ENCODE measurements around the gene PAF1. TPM values are rescaled to one million over a fixed set of nuclear protein-coding genes. Genes with fewer than 3 reads are reported as not detected.
"Not testable (repeated sequence)": the region's sequence is repeated elsewhere in the genome, so short reads cannot be mapped to it uniquely, and the experiment has no call there.

PAF1 gene
- total RNA-seq, 1 donor from 2014 or later = 42.3 TPM

DNA sequence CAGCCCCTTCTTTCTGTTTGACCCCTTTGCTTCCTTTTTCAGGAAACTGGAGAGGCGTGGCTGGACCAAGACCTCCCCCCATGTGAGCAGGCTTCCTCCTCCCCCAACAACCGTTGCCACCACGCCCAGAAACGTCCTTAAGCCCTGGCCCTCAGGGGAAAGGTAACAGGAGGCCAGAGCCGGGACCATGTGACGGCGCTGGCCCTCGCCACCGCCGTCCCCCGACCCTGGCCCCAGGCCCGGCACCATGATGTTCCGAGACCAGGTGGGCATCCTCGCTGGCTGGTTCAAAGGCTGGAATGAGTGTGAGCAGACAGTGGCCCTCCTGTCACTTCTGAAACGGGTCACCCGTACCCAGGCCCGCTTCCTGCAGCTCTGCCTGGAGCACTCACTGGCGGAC lies 34.3 kb downstream of the PAF1 start:
- DNase-seq (ENCODE audit: low read depth, low spot score) = no peak

DNA sequence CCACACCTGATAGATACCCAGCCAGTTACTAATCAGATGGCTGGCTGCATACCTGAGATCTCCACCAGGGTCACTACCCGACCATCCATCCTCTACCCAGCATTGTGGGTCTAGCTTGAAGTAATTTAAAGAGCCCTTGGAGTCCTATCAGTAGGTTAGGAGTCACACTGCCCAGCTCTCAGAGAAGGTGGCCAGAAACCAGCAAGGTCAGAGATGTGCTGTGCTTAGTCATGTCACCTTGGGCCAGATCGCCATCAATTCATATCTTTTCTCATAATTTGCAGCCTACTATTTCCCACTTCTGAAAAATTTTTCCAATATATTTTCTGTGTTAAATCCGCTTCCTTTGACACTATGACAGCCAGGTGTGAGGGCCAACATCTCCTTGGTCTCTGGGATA lies 34.8 kb downstream of the PAF1 start:
- DNase-seq (ENCODE audit: low read depth, low spot score) = no peak

DNA sequence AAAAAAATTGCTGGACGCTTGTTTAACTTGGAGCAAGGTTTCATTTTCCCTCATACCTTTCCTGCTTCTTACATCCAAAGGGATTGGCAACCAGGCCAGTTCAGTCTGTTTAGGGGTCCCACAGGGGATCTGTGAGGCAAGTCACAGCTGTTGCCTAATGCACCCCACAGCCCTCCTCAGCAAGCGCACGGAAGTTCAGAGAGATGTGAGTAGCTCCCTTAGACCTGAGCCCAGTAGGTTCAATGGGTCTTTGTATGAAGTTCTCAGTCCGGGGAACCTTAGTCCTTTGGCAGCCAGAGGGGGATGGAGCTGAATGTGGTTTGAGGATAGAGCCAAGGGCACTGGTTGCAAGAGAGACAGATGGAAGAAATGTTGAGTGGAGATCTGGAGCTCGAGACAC lies 35.7 kb downstream of the PAF1 start:
- DNase-seq (ENCODE audit: low read depth, low spot score) = no peak

- no peak for DNase-seq (ENCODE audit: low read depth, low spot score)
These were observed 38.3 kb downstream of the PAF1 start for GRCh38 chr19:39352381-39353255.

GRCh38 chr19:39351537-39352064 lies 39.3 kb downstream of the PAF1 start:
- no peak for DNase-seq (ENCODE audit: low read depth, low spot score)

DNA sequence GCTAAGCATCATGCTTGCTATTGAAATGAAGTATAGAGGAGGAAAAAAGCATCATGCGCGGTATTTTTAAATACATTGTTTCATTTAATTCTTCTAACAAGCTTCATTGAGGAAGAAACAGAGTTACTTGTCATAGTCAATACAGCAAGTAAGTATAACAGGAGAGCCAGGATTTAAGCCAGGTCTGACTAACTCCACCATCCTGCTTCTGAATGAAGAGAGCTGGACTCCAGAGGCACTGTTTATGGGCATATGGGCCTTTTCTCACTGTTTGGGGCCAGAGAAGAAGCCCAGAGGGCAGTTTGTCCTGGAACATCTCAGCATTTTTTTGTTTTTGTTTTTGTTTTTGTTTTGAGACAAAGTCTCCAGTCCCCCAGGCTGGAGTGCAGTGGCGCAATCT lies 40.8 kb downstream of the PAF1 start:
- DNase-seq (ENCODE audit: low read depth, low spot score) = no peak

GRCh38 chr19:39349326-39349725 lies 41.6 kb downstream of the PAF1 start:
- no peak for DNase-seq (ENCODE audit: low read depth, low spot score)

GRCh38 chr19:39347332-39348164 lies 43.4 kb downstream of the PAF1 start:
- DNase-seq (ENCODE audit: low read depth, low spot score) = no peak

DNA sequence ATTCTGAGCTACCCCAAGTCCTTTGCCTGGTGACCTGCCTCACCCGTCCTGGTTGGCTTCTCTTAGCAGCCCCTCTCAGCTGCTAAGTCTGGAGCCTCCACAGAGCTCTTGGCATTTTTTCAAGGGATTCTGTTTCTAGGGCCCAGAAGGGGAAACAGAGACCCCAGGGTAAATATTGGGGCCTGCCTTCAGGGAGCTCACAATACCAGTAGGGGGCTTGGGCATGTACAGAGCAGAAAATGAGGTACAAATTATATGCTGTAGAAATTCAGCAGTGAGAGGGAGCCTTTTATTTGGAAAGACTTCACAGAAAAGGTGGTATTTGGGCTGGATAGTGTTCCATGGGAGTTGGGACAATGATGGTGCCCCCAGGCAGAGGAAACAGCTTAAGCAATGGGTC lies 45.0 kb downstream of the PAF1 start:
- DNase-seq (ENCODE audit: low read depth, low spot score) = no peak

DNA sequence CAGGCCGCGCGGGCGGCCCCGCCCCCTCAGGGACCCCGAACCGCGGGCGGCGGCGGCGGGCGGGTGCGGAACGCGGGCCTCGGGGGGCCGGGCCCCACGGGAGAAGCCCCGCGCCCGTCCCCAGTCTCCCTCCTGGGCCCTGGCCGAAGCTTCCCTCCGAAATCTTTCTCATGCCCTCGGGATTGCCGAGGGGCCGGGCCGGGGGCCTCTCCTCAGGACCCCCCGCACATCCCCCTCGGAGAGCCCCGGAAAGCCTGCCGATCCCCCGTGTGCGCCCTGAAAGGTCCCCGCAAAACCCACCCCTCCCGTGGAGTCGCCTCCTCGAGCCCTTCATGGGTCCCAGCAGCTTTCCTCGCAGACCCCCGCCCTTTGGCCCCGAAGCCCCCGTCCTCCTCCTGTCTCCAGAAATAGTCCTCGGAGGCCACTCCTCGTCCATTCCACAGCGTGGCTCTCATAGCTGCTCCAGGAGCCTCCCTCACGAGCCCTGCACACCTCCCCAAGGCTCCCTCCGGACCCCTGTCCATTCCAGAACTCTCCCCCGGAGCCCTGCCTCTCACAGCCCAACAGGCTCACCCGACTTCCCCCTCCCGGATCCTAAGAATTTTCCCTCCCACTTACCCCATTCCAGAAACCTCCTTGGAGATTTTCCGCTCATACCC lies 48.1 kb downstream of the PAF1 start:
- no peak for DNase-seq (ENCODE audit: low read depth, low spot score)

DNA sequence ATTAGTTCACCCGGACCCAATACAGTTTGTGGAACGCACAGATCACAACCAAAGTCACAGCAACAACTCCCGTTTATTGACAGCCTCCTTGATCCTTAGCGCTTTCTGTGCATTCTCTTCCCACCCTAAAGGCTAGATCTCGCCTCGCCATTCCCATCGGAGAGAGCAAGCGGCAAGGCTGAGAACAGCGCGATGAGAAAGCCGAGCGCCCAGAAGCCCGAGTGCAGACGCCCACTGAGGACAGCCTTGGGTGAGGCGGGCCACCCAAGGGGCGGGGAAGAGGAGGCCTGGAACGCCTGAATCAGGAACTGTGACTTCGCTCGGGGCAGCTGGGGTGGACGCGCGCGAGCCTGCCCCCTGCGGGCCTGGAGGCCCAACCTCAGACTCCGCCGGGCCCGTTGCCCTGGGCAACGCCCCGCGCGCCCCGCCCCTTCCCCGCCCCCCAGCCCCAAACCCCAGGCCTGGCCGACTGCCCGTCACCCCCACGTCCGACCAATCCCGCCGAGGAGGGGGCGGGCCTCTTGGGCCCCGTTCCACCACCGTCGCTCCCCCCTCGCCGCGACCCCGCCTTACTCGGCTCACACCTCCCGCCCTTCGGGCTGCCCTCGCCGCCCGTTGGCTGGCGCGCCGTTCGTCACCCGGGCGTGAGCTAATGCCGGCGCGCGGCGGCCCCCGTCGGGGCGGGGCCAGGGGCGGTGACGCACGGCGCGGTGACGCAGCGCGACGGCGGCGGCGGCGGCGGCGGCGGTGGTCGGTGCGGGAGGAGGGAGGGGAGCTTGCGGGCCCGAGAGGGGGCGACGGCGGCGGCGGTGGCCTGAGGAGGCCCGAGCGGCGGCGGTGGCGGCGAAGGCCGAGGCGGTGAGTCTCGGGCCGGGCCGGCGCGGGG lies 48.9 kb downstream of the PAF1 start, which contains the start of gene SAMD4B:
Gene SAMD4B (plus strand): TSS at position 703 of the 886 bp plus-strand sequence. CDS start 14,473 bp downstream, outside the sequence.
- DNase-seq (ENCODE audit: low read depth, low spot score) = peak; percentile 92

DNA sequence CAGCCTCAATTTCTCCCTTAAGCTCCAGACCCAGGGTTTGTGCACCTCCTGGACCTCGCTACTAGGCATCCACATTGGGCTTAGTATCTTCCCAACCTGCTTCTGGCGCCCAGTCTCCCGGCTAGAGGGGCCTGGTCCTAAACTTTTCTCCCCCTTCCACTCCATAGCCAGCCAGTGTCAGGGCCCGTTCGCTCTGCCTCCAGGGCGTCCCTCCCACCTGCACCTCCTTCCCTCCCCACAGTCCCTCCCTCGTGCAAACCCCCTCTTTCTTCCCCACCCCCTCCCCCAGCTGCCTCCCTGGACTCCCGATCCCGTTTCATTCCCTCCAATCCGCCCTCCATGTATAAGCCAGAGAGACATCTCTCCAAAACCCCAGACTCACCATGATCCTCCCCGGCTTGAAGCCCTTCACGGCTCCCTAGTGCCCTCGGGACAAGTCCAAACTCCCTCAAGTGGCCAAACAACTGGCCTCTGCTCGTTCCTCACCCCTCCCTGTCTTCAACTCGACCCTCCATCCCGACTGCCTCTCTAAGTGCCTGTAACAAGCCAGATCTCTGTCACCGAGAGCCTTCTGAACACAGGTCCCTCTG lies 49.7 kb downstream of the PAF1 start:
- no peak for DNase-seq (ENCODE audit: low read depth, low spot score)

DNA sequence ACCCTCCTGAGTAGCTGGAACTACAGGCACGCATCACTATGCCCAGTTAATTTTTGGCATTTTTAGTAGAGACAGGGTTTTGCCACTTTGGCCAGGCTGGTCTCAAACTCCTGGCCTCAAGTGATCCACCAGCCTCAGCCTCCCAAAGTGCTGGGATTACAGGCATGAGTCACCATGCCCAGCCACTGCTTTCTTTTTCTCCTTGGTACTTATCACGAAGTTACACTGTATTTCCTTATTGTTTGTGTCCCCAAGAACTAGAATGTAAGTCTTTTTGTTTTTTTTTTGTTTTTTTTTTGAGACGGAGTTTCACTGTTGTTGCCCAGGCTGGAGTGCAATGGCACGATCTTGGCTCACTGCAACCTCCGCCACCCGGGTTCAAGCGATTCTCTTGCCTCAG lies 50.8 kb downstream of the PAF1 start:
- DNase-seq (ENCODE audit: low read depth, low spot score) = not testable (repeated sequence)

- DNase-seq (ENCODE audit: low read depth, low spot score) = no peak
These were observed 51.2 kb downstream of the PAF1 start for GRCh38 chr19:39339674-39340073.

GRCh38 chr19:39336483-39336882 lies 54.4 kb downstream of the PAF1 start:
- no peak for DNase-seq (ENCODE audit: low read depth, low spot score)

Other genes with a start within 250 kb of the PAF1 start
- gene NCCRP1, start 194.1 kb downstream of the PAF1 start, total RNA-seq = not detected in 2 replicates
- not detected in 2 replicates for gene SYCN, start 186.8 kb downstream of the PAF1 start, total RNA-seq
- not detected in 2 replicates for gene IFNL3, start 146.1 kb downstream of the PAF1 start, total RNA-seq
- not detected in 2 replicates for gene IFNL4, start 142.2 kb downstream of the PAF1 start, total RNA-seq
- gene IFNL2, start 122.7 kb downstream of the PAF1 start, total RNA-seq = not detected in 2 replicates
- not detected in 2 replicates for gene IFNL1, start 94.7 kb downstream of the PAF1 start, total RNA-seq
- gene LRFN1, start 70.2 kb downstream of the PAF1 start, total RNA-seq = 0.04 and 0.07 TPM in 2 replicates
- 6.9 and 19.4 TPM in 2 replicates for gene GMFG, start 55.1 kb downstream of the PAF1 start, total RNA-seq
- 26.4 and 36.7 TPM in 2 replicates for gene SAMD4B, start 48.7 kb downstream of the PAF1 start, total RNA-seq
- 14.2 and 20.1 TPM in 2 replicates for gene MED29, start 272 bp upstream of the PAF1 start, total RNA-seq
- gene ZFP36, start 15.7 kb upstream of the PAF1 start, total RNA-seq = 0.59 and 1.1 TPM in 2 replicates
- 10.7 and 13.2 TPM in 2 replicates for gene PLEKHG2, start 21.6 kb upstream of the PAF1 start, total RNA-seq
- gene RPS16, start 44.8 kb upstream of the PAF1 start, total RNA-seq = 195 and 372 TPM in 2 replicates
- gene SUPT5H, start 54.5 kb upstream of the PAF1 start, total RNA-seq = 52.4 and 60.3 TPM in 2 replicates
- 91.6 and 93.8 TPM in 2 replicates for gene TIMM50, start 89.7 kb upstream of the PAF1 start, total RNA-seq
- 0.25 and 0.53 TPM in 2 replicates for gene DLL3, start 107.8 kb upstream of the PAF1 start, total RNA-seq
- gene SELENOV, start 124.0 kb upstream of the PAF1 start, total RNA-seq = not detected in 2 replicates
- gene EID2B, start 141.7 kb upstream of the PAF1 start, total RNA-seq = 3.1 and 4.7 TPM in 2 replicates
- 19.2 and 19.6 TPM in 2 replicates for gene EID2, start 149.1 kb upstream of the PAF1 start, total RNA-seq
- not detected in 2 replicates for gene LGALS13, start 211.4 kb upstream of the PAF1 start, total RNA-seq

All from pulmonary artery endothelial cell (primary cell).